Activated naive CD8-positive, alpha-beta T cell treated with anti-CD3 and anti-CD28 coated beads for 36 hours (primary cell): ENCODE results near the gene AOC2. TPM values are rescaled to one million over a fixed set of nuclear protein-coding genes. Genes with fewer than 3 reads are reported as not detected.

Experiments
- total RNA-seq, 2 experiments: library from RNA; stranded (reverse); gene quantifications; one replicate each; pipeline ENCODE4 v1.2.3, GENCODE V29; 2021

AOC2 gene
- total RNA-seq, 2 experiments from 2014 or later, result 1.9 to 2.6 TPM

Other genes starting within 250 kb of the AOC2 start
- 10 to 100 TPM; 18.3 to 22.7 TPM for gene RETREG3, start 235.2 kb upstream of the AOC2 start, total RNA-seq
- gene TUBG1, start 234.9 kb upstream of the AOC2 start, total RNA-seq, result 10 to 100 TPM; 93.1 to 95.4 TPM
- gene TUBG2, start 185.3 kb upstream of the AOC2 start, total RNA-seq, result 1 to 10 TPM; 7.1 to 7.8 TPM
- gene PLEKHH3, start 167.6 kb upstream of the AOC2 start, total RNA-seq, result under 1 TPM; 0.85 to 0.90 TPM
- gene CCR10, start 162.7 kb upstream of the AOC2 start, total RNA-seq, result under 1 TPM; 0.12 to 0.25 TPM
- gene CNTNAP1, start 162.0 kb upstream of the AOC2 start, total RNA-seq, result under 1 TPM; 0.68 to 0.70 TPM
- 10 to 100 TPM; 14.4 to 17.5 TPM for gene EZH1, start 99.5 kb upstream of the AOC2 start, total RNA-seq
- gene RAMP2, start 83.4 kb upstream of the AOC2 start, total RNA-seq, result not detected
- 10 to 100 TPM; 90.4 to 91.7 TPM for gene VPS25, start 71.1 kb upstream of the AOC2 start, total RNA-seq
- under 1 TPM; 0.25 to 0.26 TPM for gene WNK4, start 64.0 kb upstream of the AOC2 start, total RNA-seq
- gene COA3, start 45.9 kb upstream of the AOC2 start, total RNA-seq, result 10 to 100 TPM; 42.0 to 42.2 TPM
- not detected for gene CNTD1, start 45.7 kb upstream of the AOC2 start, total RNA-seq
- 10 to 100 TPM; 87.5 to 88.3 TPM for gene BECN1, start 20.3 kb upstream of the AOC2 start, total RNA-seq
- gene PSME3, start 11.2 kb upstream of the AOC2 start, total RNA-seq, result 100 to 1,000 TPM; 227 to 235 TPM
- gene AOC3, start 6.6 kb downstream of the AOC2 start, total RNA-seq, result 1 to 10 TPM; 1.2 to 1.5 TPM
- gene G6PC1, start 56.2 kb downstream of the AOC2 start, total RNA-seq, result not detected
- gene AARSD1, start 119.9 kb downstream of the AOC2 start, total RNA-seq, result 10 to 100 TPM; 80.2 to 87.4 TPM
- 1 to 10 TPM in 1 of 2 experiments, under 1 TPM in 1; 0.95 to 1.8 TPM for gene PTGES3L, start 135.5 kb downstream of the AOC2 start, total RNA-seq
- gene RUNDC1, start 136.0 kb downstream of the AOC2 start, total RNA-seq, result 10 to 100 TPM in 1 of 2 experiments, 1 to 10 TPM in 1; 9.6 to 10.2 TPM
- gene RPL27, start 153.8 kb downstream of the AOC2 start, total RNA-seq, result 1,000 to 10,000 TPM; 1,508 to 1,555 TPM
- 10 to 100 TPM; 43.8 to 49.5 TPM for gene IFI35, start 162.2 kb downstream of the AOC2 start, total RNA-seq
- 10 to 100 TPM; 20.8 to 23.0 TPM for gene VAT1, start 177.8 kb downstream of the AOC2 start, total RNA-seq
- not detected for gene RND2, start 180.7 kb downstream of the AOC2 start, total RNA-seq